Thyroid gland (tissue), 4 donors: ENCODE results near the gene INPP4A.

Source experiments
- CTCF ChIP-seq, 6 experiments: fragments of 200-600 bp in 3 of 6; fragments of 450-650 bp in 3 of 6; sonication (generic) in 3 of 6; IDR thresholded peaks; one replicate each; pipeline ENCODE4 v1.5.1; 2016 to 2019; ENCODE audit warnings: antibody characterized with exemption in 6 of 6, mild to moderate bottlenecking in 2 of 6, inconsistent platforms in 1 of 6, moderate library complexity in 1 of 6
- POLR2A ChIP-seq, 2 donors: fragments of 450-650 bp; IDR thresholded peaks; one replicate each; pipeline ENCODE4 v1.6.1; 2017; ENCODE audit warnings: antibody characterized with exemption in 2 of 2, mild to moderate bottlenecking in 2 of 2, moderate library complexity in 1 of 2

- no peak for TF ChIP-seq CTCF (IDR thresholded peaks at IDR 0.05)
- TF ChIP-seq POLR2A (IDR thresholded peaks at IDR 0.05), result no peak
These were observed 126.6 kb downstream of the INPP4A start for GRCh38 chr2:98571121-98571701.
